Adrenal gland (tissue), 5 donors: Measurements from ENCODE around the gene PRKN.

ENCODE experiments used
- CTCF ChIP-seq, 6 experiments: fragments of 450-650 bp in 4 of 6; fragments of 200-600 bp in 2 of 6; sonication (generic) in 1 of 6; IDR thresholded peaks; 1 replicate in 5 of 6; 2 replicates in 1 of 6; pipeline versions ENCODE4 v1.5.1 to v1.8.0; 2016 to 2021; ENCODE audit warnings: antibody characterized with exemption in 6 of 6, mild to moderate bottlenecking in 2 of 6, moderate library complexity in 1 of 6
- POLR2A ChIP-seq, 2 donors: fragments of 450-650 bp; IDR thresholded peaks; one replicate each; pipeline ENCODE4 v1.6.1; 2017; ENCODE audit warnings: antibody characterized with exemption in 2 of 2, mild to moderate bottlenecking in 2 of 2, moderate library complexity in 1 of 2
- donor health status: DM: no; HTN: no; CAD: no.

GRCh38 chr6:162056745-162057144, 670.8 kb downstream of the PRKN start:
- no peak for TF ChIP-seq CTCF (IDR thresholded peaks at IDR 0.05)
- TF ChIP-seq POLR2A (IDR thresholded peaks at IDR 0.05) = no peak
